H9 (cell line): ENCODE measurements around the gene TYMP. TPM values are rescaled to one million over a fixed set of nuclear protein-coding genes. Genes with fewer than 3 reads are reported as not detected.

Source experiments
- DNase-seq: peaks from one replicate; pipeline ENCODE4 v3.0.0-alpha.2; 2017
- H2AFZ ChIP-seq: one replicate; pipeline ENCODE4 v1.6.1; 2013; ENCODE audit warnings: mild to moderate bottlenecking, low read length, control low read depth, moderate library complexity
- H2AK5ac ChIP-seq: 2 replicates; pipeline ENCODE4 v1.6.1; 2013; ENCODE audit warnings: low read length, control low read depth, mixed read lengths; ENCODE audit not compliant: insufficient read length
- H2BK120ac ChIP-seq: one replicate; pipeline ENCODE4 v1.6.1; 2013; ENCODE audit warnings: low read depth, mild to moderate bottlenecking, low read length, control low read depth, inconsistent platforms; ENCODE audit not compliant: poor library complexity, severe bottlenecking
- H2BK12ac ChIP-seq: 2 replicates; pipeline ENCODE4 v1.6.1; 2013; ENCODE audit warnings: low read length, control low read depth, mixed read lengths, low read depth; ENCODE audit not compliant: insufficient read length
- H2BK15ac ChIP-seq: 2 replicates; pipeline ENCODE4 v1.6.1; 2013; ENCODE audit warnings: low read depth, low read length, control low read depth
- H2BK20ac ChIP-seq: one replicate; pipeline ENCODE4 v1.6.1; 2013; ENCODE audit warnings: low read depth, mild to moderate bottlenecking, low read length, control low read depth, inconsistent platforms; ENCODE audit not compliant: poor library complexity, severe bottlenecking
- H2BK5ac ChIP-seq: 2 replicates; pipeline ENCODE4 v1.6.1; 2013; ENCODE audit warnings: low read length, control low read depth, mixed read lengths; ENCODE audit not compliant: insufficient read length
- H3K14ac ChIP-seq: 2 replicates; pipeline ENCODE4 v1.6.1; 2013; ENCODE audit warnings: low read length, control low read depth; ENCODE audit not compliant: insufficient read depth
- H3K18ac ChIP-seq: 2 replicates; pipeline ENCODE4 v1.6.1; 2013; ENCODE audit warnings: low read depth, mild to moderate bottlenecking, mixed read lengths, low read length, control low read depth; ENCODE audit not compliant: insufficient read length
- H3K23ac ChIP-seq: 2 replicates; pipeline ENCODE4 v1.6.1; 2013; ENCODE audit warnings: low read length, control low read depth, mixed read lengths, low read depth; ENCODE audit not compliant: insufficient read length
- H3K23me2 ChIP-seq: 2 replicates; pipeline ENCODE4 v1.6.1; 2013; ENCODE audit warnings: low read depth, mild to moderate bottlenecking, mixed read lengths, low read length, control low read depth; ENCODE audit not compliant: insufficient read length, poor library complexity, severe bottlenecking
- H3K27ac ChIP-seq: 2 replicates; pipeline ENCODE4 v1.5.1; 2013; ENCODE audit warnings: low read length, control low read depth, mixed read lengths, low read depth; ENCODE audit not compliant: insufficient read length
- H3K27me3 ChIP-seq: 2 replicates; pipeline ENCODE4 v1.6.1; 2013; ENCODE audit warnings: low read length, control low read depth, inconsistent platforms; ENCODE audit not compliant: insufficient read depth
- H3K4ac ChIP-seq: 2 replicates; pipeline ENCODE4 v1.6.1; 2013; ENCODE audit warnings: low read depth, mild to moderate bottlenecking, control low read depth, inconsistent platforms, low read length, moderate library complexity
- H3K4me1 ChIP-seq: 2 replicates; pipeline ENCODE4 v1.6.1; 2013; ENCODE audit warnings: low read length, control low read depth, inconsistent platforms; ENCODE audit not compliant: insufficient read depth
- H3K4me2 ChIP-seq: 2 replicates; pipeline ENCODE4 v1.6.1; 2013; ENCODE audit warnings: low read length, control low read depth, mixed read lengths; ENCODE audit not compliant: insufficient read length, insufficient read depth
- H3K56ac ChIP-seq: 2 replicates; pipeline ENCODE4 v1.6.1; 2013; ENCODE audit warnings: low read depth, mild to moderate bottlenecking, mixed read lengths, low read length, control low read depth; ENCODE audit not compliant: insufficient read length
- H3K79me1 ChIP-seq: 2 replicates; pipeline ENCODE4 v1.6.1; 2013; ENCODE audit warnings: low read depth, mild to moderate bottlenecking, moderate library complexity, low read length, control low read depth, inconsistent platforms; ENCODE audit not compliant: insufficient read depth, poor library complexity, severe bottlenecking
- H3K79me2 ChIP-seq: 2 replicates; pipeline ENCODE4 v1.6.1; 2013; ENCODE audit warnings: low read length, control low read depth, inconsistent platforms; ENCODE audit not compliant: insufficient read depth
- H3K9ac ChIP-seq: 2 replicates; pipeline ENCODE4 v1.6.1; 2013; ENCODE audit warnings: low read length, control low read depth, mixed read lengths; ENCODE audit not compliant: insufficient read length; ENCODE audit errors: extremely low read depth
- H3K9me3 ChIP-seq: one replicate; pipeline ENCODE4 v1.6.1; 2013; ENCODE audit warnings: low read depth, low read length, inconsistent platforms; ENCODE audit not compliant: control insufficient read depth
- H3T11ph ChIP-seq: one replicate; pipeline ENCODE4 v1.6.1; 2013; ENCODE audit warnings: mild to moderate bottlenecking, low read length, control low read depth, inconsistent platforms
- H4K20me1 ChIP-seq: one replicate; pipeline ENCODE4 v1.6.1; 2013; ENCODE audit not compliant: control insufficient read depth, insufficient read length, insufficient read depth
- H4K5ac ChIP-seq: 2 replicates; pipeline ENCODE4 v1.6.1; 2013; ENCODE audit warnings: low read depth, mild to moderate bottlenecking, mixed read lengths, low read length, control low read depth; ENCODE audit not compliant: insufficient read length
- H4K8ac ChIP-seq: replicated peaks from 2 replicates; pipeline ENCODE4 v1.6.1; 2013; ENCODE audit warnings: low read length, control low read depth, mixed read lengths, low read depth; ENCODE audit not compliant: insufficient read length
- H4K91ac ChIP-seq: 2 replicates; pipeline ENCODE4 v1.6.1; 2013; ENCODE audit warnings: low read depth, mild to moderate bottlenecking, moderate library complexity, mixed read lengths, low read length, control low read depth; ENCODE audit not compliant: insufficient read length
- H3K27ac Mint-ChIP-seq, 3 experiments: 2 replicates in 2 of 3; 3 replicates in 1 of 3; pipeline ENCODE4 v1.8.0; 2020 to 2021; ENCODE audit warnings: mixed read lengths in 3 of 3, mild to moderate bottlenecking in 1 of 3, moderate library complexity in 1 of 3
- H3K27me3 Mint-ChIP-seq: 2 replicates; pipeline ENCODE4 v1.8.0; 2021; ENCODE audit warnings: low read depth, mild to moderate bottlenecking, moderate library complexity, mixed read lengths
- H3K36me3 Mint-ChIP-seq, 3 experiments: 2 replicates in 2 of 3; 3 replicates in 1 of 3; pipeline ENCODE4 v1.8.0; 2020 to 2021; ENCODE audit warnings: low read depth in 3 of 3, mixed read lengths in 3 of 3; ENCODE audit not compliant: insufficient read depth in 1 of 3
- H3K4me1 Mint-ChIP-seq, 2 experiments: 2 replicates each; pipeline ENCODE4 v1.8.0; 2020; ENCODE audit warnings: mixed read lengths in 2 of 2
- H3K4me3 Mint-ChIP-seq, 2 experiments: 2 replicates in 1 of 2; 3 replicates in 1 of 2; pipeline ENCODE4 v1.8.0; 2020 to 2021; ENCODE audit warnings: mild to moderate bottlenecking in 2 of 2, mixed read lengths in 2 of 2, moderate library complexity in 1 of 2
- H3K9me3 Mint-ChIP-seq, 2 experiments: 2 replicates in 1 of 2; 3 replicates in 1 of 2; pipeline ENCODE4 v1.8.0; 2020; ENCODE audit warnings: mild to moderate bottlenecking in 2 of 2, mixed read lengths in 2 of 2, moderate library complexity in 1 of 2
- CTCF ChIP-seq: fragments of 200-600 bp; sonication (generic); conservative IDR thresholded peaks from 3 replicates; pipeline ENCODE4 v1.8.0; 2021; ENCODE audit warnings: antibody characterized with exemption, mild to moderate bottlenecking
- WGBS: extraction: QIAGEN DNeasy Blood & Tissue Kit; methylation state at CpG from one replicate; pipeline ENCODE4 v1.1.7; 2013; ENCODE audit warnings: missing lambda C conversion rate, low lambda C conversion rate, mixed read lengths; ENCODE audit not compliant: insufficient read length; ENCODE audit errors: extremely low coverage; 5-methylcytosine and 5-hydroxymethylcytosine counted together
- total RNA-seq: library from RNA; stranded (reverse); gene quantifications from 2 replicates; pipeline ENCODE4 v1.2.1, GENCODE V29; 2021

The TYMP gene
- total RNA-seq, 1 experiment from 2014 or later, result 1.0 TPM

GRCh38 chr22:50487290-50488005 lies 42.4 kb downstream of the TYMP start:
- H3K9ac ChIP-seq, result no peak overlapping the region
- H3K79me1 ChIP-seq, result no peaks in the 10 kb centered on the region
- H2BK15ac ChIP-seq, result no peak overlapping the region
- no peak overlapping the region for H3K56ac ChIP-seq
- H3K18ac ChIP-seq, result no peak overlapping the region
- H2BK5ac ChIP-seq, result no peak overlapping the region
- no peak overlapping the region for H3K27ac ChIP-seq
- no peak overlapping the region for H2AFZ ChIP-seq
- Mint-ChIP-seq H3K4me3 (no peak overlapping the region), H3K27ac (no peak overlapping the region), H3K36me3 (peaks cover 0 to 2% (median 0%) of the 10 kb centered on the region in 3 experiments; a peak in 1 of 7 replicates), H3K4me1 (peaks cover 3 to 6% of the 10 kb centered on the region in 2 experiments; a peak in 2 of 4 replicates), H3K27me3 (peaks cover 6% of the 10 kb centered on the region), H3K9me3 (no peaks in the 10 kb centered on the region)
- WGBS, result no CpG with 5 or more reads among the region's 23 CpGs
- H3K79me2 ChIP-seq, result no peaks in the 10 kb centered on the region
- H3T11ph ChIP-seq, result no peak overlapping the region
- no peaks in the 10 kb centered on the region for H3K27me3 ChIP-seq
- no peak overlapping the region for H4K91ac ChIP-seq
- no peak overlapping the region for H4K8ac ChIP-seq
- no peaks in the 10 kb centered on the region for H4K20me1 ChIP-seq
- H2BK12ac ChIP-seq, result no peak overlapping the region
- no peak overlapping the region for H2BK20ac ChIP-seq
- no peak overlapping the region for H3K4me2 ChIP-seq
- no peak for TF ChIP-seq CTCF
- no peaks in the 10 kb centered on the region for H3K23me2 ChIP-seq
- no peak overlapping the region for H2BK120ac ChIP-seq
- no peak for DNase-seq
- H3K4ac ChIP-seq, result no peak overlapping the region
- no peaks in the 10 kb centered on the region for H3K4me1 ChIP-seq
- no peak overlapping the region for H4K5ac ChIP-seq
- H3K9me3 ChIP-seq, result no peaks in the 10 kb centered on the region
- H2AK5ac ChIP-seq, result no peak overlapping the region
- H3K14ac ChIP-seq, result no peak overlapping the region
- no peak overlapping the region for H3K23ac ChIP-seq
